GM21825 (cell line): ENCODE results near the gene ZKSCAN8.

Experiments
- ATAC-seq: cut with Tn5 transposase; IDR thresholded peaks from one replicate; pipeline ENCODE4 v1.9.1; 2021; ENCODE audit warnings: mild to moderate bottlenecking, moderate library complexity; ENCODE audit not compliant: unreplicated experiment

Gene ZKSCAN8

DNA sequence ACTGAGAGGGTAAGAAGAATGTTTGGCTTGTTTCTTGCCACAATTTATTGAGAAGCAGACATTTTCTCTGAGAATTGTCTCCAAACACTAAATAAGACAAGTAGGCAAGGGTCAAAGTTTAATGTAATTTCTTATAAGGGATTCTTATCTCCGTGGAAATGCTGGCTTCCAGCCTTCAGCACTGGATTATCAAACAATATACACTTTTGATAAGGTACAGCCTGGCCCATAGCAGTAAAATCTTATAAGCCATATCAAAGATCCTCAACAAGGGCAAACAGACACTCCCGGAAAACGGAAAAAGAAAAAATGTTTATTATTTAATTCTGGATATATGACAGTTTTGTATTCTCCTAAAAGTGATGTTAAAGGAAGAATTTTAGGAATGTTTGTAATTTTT, 64.8 kb downstream of the ZKSCAN8 start:
- ATAC-seq, result no peak

DNA sequence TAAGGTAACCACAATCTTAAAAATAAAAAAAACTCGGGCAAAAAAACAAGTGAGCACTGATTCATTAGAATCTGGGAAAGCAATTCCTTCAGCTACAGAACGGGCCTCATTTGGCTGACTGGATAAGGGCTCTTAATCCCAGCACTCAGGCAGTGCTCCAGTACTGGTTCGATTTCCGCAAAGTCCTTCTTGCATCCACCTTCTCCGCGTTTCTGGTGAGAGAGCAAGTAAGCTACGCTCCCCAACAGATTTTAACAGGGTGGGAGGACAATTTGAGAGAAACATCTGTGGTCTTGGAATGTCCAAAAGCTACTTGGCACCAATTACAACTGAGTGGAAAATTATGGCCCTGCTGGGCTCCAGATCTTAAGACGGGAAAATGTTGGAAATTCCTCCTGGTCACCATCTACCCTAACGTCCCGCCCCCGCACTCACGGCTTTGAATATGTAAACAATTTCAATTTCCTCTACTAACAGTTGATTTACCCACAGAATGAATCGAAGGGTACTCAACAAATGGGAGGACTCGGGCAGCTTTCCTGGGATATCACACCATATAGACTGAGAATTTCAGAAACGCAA, 65.3 kb downstream of the ZKSCAN8 start:
- no peak for ATAC-seq

DNA sequence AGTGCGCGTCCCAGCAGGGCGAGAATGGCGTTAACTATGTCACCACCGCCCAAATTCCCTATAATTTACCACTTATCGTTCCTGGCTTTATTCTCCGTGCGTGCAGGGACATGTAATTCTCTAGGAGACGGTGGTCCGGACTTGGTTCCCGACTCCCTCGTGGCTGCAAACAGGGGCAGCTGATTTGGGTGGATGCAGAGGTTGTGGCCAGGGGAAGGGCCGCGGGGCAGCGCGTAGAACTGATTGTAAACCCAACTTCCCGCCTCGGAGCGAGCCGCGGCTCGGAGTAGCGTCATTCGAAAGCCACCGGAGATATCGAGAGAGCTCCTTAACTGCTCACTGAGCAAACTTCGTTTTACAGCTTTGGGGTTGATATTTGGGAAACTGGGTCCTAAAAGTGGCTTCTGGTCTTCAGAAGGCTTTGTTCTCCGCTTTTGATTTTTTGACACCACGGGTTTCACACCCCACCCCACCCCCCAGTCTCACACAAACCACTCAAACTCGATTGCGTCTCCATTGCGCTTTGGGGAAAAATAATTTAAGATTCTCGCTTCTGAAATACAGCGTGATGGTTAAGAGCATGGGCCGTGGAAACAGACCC, 65.9 kb downstream of the ZKSCAN8 start:
- no peak for ATAC-seq

DNA sequence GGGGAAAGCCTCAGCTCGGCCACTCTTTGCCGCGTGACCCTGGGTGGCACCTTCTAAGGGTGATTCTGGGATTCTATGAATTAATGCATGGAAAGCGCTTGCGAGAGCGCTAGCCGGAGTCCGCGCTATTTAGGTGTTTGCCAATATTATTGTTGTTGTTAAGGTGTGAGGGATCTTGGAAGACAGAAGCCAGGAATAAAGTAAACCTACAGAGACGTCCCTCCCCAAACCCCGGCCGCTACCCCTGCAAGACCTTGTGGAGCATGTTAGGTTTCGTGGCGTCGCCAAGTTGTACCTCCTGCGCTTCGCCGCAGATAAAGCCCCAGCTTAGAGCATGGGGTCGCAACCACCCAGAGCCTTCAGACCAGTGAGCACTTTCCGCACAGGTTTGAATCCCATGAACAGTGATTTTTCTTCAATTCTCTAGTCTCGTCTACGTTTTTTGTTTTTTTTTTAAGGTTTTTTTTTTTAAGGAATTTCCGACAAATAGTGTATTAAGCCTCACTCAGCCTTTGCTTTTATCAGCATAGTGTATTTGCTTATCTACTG, 66.5 kb downstream of the ZKSCAN8 start:
- ATAC-seq, result no peak
